ENCODE results near the gene DNM3.

Gene DNM3

GRCh38 chr1:171966426-171967220, 125.3 kb downstream of the DNM3 start:
- TF ChIP-seq SNAI2 (CRISPR knock-in tag; IDR thresholded peaks at IDR 0.05): no peak
- no peak for TF ChIP-seq GLIS3 (CRISPR knock-in tag; IDR thresholded peaks at IDR 0.05)
- no peak for TF ChIP-seq OSR1 (CRISPR knock-in tag; IDR thresholded peaks at IDR 0.05)

GRCh38 chr1:171969226-171969625, 127.9 kb downstream of the DNM3 start:
- TF ChIP-seq ESRRG (CRISPR knock-in tag; IDR thresholded peaks at IDR 0.05) (no peak), TCF4 (CRISPR knock-in tag; IDR thresholded peaks at IDR 0.05; ENCODE audit: borderline replicate concordance) (no peak), POU6F1 (CRISPR knock-in tag; IDR thresholded peaks at IDR 0.05; ENCODE audit: borderline replicate concordance, low read depth) (no peak), OSR1 (CRISPR knock-in tag; IDR thresholded peaks at IDR 0.05) (no peak), TOX (CRISPR knock-in tag; IDR thresholded peaks at IDR 0.05; ENCODE audit: borderline replicate concordance) (no peak), ZC3H10 (CRISPR knock-in tag; IDR thresholded peaks at IDR 0.05) (no peak), BACH2 (CRISPR knock-in tag; IDR thresholded peaks at IDR 0.05; ENCODE audit: borderline replicate concordance) (no peak), PATZ1 (CRISPR knock-in tag; IDR thresholded peaks at IDR 0.05; ENCODE audit: borderline replicate concordance) (no peak)
- TF ChIP-seq, protein P1, sequence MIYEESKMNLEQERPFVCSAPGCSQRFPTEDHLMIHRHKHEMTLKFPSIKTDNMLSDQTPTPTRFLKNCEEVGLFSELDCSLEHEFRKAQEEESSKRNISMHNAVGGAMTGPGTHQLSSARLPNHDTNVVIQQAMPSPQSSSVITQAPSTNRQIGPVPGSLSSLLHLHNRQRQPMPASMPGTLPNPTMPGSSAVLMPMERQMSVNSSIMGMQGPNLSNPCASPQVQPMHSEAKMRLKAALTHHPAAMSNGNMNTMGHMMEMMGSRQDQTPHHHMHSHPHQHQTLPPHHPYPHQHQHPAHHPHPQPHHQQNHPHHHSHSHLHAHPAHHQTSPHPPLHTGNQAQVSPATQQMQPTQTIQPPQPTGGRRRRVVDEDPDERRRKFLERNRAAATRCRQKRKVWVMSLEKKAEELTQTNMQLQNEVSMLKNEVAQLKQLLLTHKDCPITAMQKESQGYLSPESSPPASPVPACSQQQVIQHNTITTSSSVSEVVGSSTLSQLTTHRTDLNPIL (CRISPR knock-in tag; IDR thresholded peaks at IDR 0.05; ENCODE audit: low read depth): no peak
- ATAC-seq: no peak

More at GRCh38 chr1:171966426-171967220, 125.3 kb downstream of the DNM3 start:
- no peak for ATAC-seq

DNA sequence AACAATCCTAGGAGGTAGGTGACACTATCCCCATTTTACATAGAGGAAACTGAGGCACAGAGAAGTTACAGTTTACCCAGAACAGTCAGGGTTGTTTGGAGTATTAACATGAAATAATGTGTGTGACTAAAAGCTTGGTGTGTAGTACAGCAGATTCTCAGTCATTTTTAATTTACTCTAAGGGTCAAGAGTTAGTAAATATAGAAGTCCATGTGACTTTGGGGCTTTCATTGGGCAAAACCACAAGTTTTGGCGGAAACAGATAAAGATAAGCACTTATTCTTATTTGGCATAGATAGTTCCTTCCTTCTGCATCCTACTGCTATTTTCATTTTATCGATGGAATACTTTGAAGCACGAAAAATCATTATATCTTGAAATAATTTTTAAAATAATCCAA, 128.5 kb downstream of the DNM3 start:
- TF ChIP-seq ZFP3 (CRISPR knock-in tag; IDR thresholded peaks at IDR 0.05) (no peak), POU6F1 (CRISPR knock-in tag; IDR thresholded peaks at IDR 0.05; ENCODE audit: borderline replicate concordance, low read depth) (no peak), SNAI2 (CRISPR knock-in tag; IDR thresholded peaks at IDR 0.05) (no peak), ISL1 (CRISPR knock-in tag; IDR thresholded peaks at IDR 0.05) (no peak)
- no peak for ATAC-seq

DNA sequence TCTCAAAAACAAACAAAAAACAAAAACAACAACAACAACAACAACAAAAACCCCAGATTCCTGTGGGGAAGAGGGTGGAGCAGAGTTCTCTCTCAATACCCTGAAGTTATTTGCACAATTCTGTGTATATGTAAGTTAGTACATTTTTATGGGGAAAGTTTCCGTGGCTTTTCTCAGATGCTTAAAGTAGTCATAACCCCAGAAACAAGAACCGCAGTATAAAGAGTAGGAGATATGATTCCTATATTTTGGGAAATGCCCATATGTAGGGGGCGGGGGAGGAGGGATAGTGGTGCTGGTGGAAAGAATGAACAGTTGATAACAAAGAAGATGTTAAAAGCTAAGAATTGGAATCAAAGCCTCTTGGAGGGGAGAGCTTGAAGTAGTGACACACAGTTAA, 131.5 kb downstream of the DNM3 start:
- no peak for ATAC-seq
- TF ChIP-seq ZFP3 (CRISPR knock-in tag; IDR thresholded peaks at IDR 0.05): no peak
- TF ChIP-seq ZFP30 (CRISPR knock-in tag; IDR thresholded peaks at IDR 0.05): no peak
- TF ChIP-seq RARB (CRISPR knock-in tag; IDR thresholded peaks at IDR 0.05): no peak
- TF ChIP-seq SNAI2 (CRISPR knock-in tag; IDR thresholded peaks at IDR 0.05): no peak
- TF ChIP-seq ISL1 (CRISPR knock-in tag; IDR thresholded peaks at IDR 0.05): no peak

DNA sequence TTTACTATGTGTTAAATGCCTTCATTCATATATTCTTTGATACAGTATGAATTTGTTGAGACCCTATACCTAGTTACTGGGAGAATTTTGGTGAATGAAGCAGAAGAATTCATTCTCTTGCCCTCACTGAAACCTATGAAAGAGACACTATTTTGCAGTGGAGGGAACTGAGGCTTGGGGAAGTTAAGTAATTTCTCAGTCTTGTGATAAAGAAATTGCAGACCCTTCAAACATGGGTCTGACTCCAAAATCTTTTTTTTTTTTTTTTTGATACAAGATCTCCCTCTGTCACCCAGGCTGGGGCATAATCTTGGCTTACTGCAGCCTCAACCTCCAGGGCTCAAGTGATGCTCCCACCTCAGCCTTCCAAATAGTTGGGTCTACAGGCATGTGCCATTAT, 132.1 kb downstream of the DNM3 start:
- TF ChIP-seq, protein P2, sequence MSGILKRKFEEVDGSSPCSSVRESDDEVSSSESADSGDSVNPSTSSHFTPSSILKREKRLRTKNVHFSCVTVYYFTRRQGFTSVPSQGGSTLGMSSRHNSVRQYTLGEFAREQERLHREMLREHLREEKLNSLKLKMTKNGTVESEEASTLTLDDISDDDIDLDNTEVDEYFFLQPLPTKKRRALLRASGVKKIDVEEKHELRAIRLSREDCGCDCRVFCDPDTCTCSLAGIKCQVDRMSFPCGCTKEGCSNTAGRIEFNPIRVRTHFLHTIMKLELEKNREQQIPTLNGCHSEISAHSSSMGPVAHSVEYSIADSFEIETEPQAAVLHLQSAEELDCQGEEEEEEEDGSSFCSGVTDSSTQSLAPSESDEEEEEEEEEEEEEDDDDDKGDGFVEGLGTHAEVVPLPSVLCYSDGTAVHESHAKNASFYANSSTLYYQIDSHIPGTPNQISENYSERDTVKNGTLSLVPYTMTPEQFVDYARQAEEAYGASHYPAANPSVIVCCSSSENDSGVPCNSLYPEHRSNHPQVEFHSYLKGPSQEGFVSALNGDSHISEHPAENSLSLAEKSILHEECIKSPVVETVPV (CRISPR knock-in tag; IDR thresholded peaks at IDR 0.05): no peak
- TF ChIP-seq TOX (CRISPR knock-in tag; IDR thresholded peaks at IDR 0.05; ENCODE audit: borderline replicate concordance) (no peak), POU6F1 (CRISPR knock-in tag; IDR thresholded peaks at IDR 0.05; ENCODE audit: borderline replicate concordance, low read depth) (no peak), TCF4 (CRISPR knock-in tag; IDR thresholded peaks at IDR 0.05; ENCODE audit: borderline replicate concordance) (no peak), ZC3H10 (CRISPR knock-in tag; IDR thresholded peaks at IDR 0.05) (no peak), ZNF8 (CRISPR knock-in tag; IDR thresholded peaks at IDR 0.05) (no peak), BACH2 (CRISPR knock-in tag; IDR thresholded peaks at IDR 0.05; ENCODE audit: borderline replicate concordance) (no peak), ISL1 (CRISPR knock-in tag; IDR thresholded peaks at IDR 0.05) (no peak), ARNTL (CRISPR knock-in tag; IDR thresholded peaks at IDR 0.05; ENCODE audit: borderline replicate concordance, low read depth) (no peak), PATZ1 (CRISPR knock-in tag; IDR thresholded peaks at IDR 0.05; ENCODE audit: borderline replicate concordance) (no peak), SNAI2 (CRISPR knock-in tag; IDR thresholded peaks at IDR 0.05) (no peak), ZFP30 (CRISPR knock-in tag; IDR thresholded peaks at IDR 0.05) (no peak), OSR1 (CRISPR knock-in tag; IDR thresholded peaks at IDR 0.05) (no peak)
- ATAC-seq: no peak

All from SK-N-SH treated with all-trans-retinoic acid at 6 μM for 48 hours (cell line).